HCT116 (cell line): Measurements from ENCODE around the gene CDC42BPA. TPM values are rescaled to one million over a fixed set of nuclear protein-coding genes. Genes with fewer than 3 reads are reported as not detected.

Source experiments
- ATAC-seq: fragments of 200-7000 bp; cut with Tn5 transposase; 2 replicates; pipeline ENCODE4 v1.9.1; 2020; ENCODE audit warnings: mild to moderate bottlenecking, moderate library complexity
- BruUV-seq: library from RNA; stranded (reverse); fragments of 400-500 nt; replicated peaks from 2 replicates; lab custom pipeline; 2021; lab: Mats Ljungman, UMichigan
- CTCF ChIA-PET: fragments of 300-600 bp; sonication (Branson Sonifier 250); formaldehyde crosslinking; loops from one replicate; lab custom pipeline; 2021; ENCODE audit warnings: antibody characterized with exemption; lab: Charles Lee
- POLR2A ChIA-PET: fragments of 300-600, 350-600 bp; sonication (Branson Sonifier 250); formaldehyde crosslinking; loops from one replicate; lab custom pipeline; 2021; ENCODE audit warnings: antibody characterized with exemption; lab: Charles Lee
- RAD21 ChIA-PET, 2 experiments: fragments of 300-600 bp; sonication (Branson Sonifier 250); formaldehyde crosslinking; loops; one replicate each; lab custom pipeline; 2023; ENCODE audit warnings: low total read pairs in 2 of 2; ENCODE audit not compliant: uncharacterized antibody in 2 of 2, unreplicated experiment in 2 of 2, low non-redundant PET in 1 of 2; lab: Charles Lee
- DNase-seq: peaks from one replicate; pipeline ENCODE4 v3.0.0-alpha.2; 2010; ENCODE audit warnings: low read depth, low spot score
- H2AFZ ChIP-seq: fragments of 200-600 bp; shearing (Covaris generic), sonication (generic); 2 replicates; pipeline ENCODE4 v1.6.1; 2017; ENCODE audit warnings: low read depth, mixed run types, mixed read lengths, antibody characterized with exemption, low read length; ENCODE audit not compliant: poor library complexity, severe bottlenecking
- H3K27ac ChIP-seq: 2 replicates; pipeline ENCODE4 v1.5.1; 2012; ENCODE audit warnings: low read depth, low read length
- H3K27me3 ChIP-seq: fragments of 200-600 bp; sonication (generic); 2 replicates; pipeline ENCODE4 v1.6.1; 2016; ENCODE audit warnings: mixed run types, low read length, mixed read lengths; ENCODE audit not compliant: insufficient read depth
- H3K36me3 ChIP-seq, 2 experiments: fragments of 200-500 bp in 1 of 2; fragments of 200-600 bp in 1 of 2; sonication (Bioruptor generic) in 1 of 2; sonication (generic) in 1 of 2; 2 replicates each; pipeline versions ENCODE4 v1.5.1 to v1.6.1; 2014 to 2016; ENCODE audit warnings: low read length in 2 of 2, inconsistent platforms in 1 of 2, mixed read lengths in 1 of 2, mixed run types in 1 of 2; ENCODE audit not compliant: insufficient read depth in 2 of 2, control insufficient read depth in 1 of 2
- H3K4me1 ChIP-seq, 2 experiments: fragments of 200-600 bp in 1 of 2; sonication (generic) in 1 of 2; 2 replicates each; pipeline versions ENCODE4 v1.5.1 to v1.6.1; 2012 to 2017; ENCODE audit warnings: low read length in 2 of 2, inconsistent platforms in 1 of 2, mild to moderate bottlenecking in 1 of 2, mixed read lengths in 1 of 2, mixed run types in 1 of 2, moderate library complexity in 1 of 2; ENCODE audit not compliant: insufficient read depth in 2 of 2, control insufficient read depth in 1 of 2
- H3K4me2 ChIP-seq: fragments of 200-600 bp; sonication (generic); 2 replicates; pipeline ENCODE4 v1.6.1; 2017; ENCODE audit warnings: mixed run types, low read length, mixed read lengths
- H3K4me3 ChIP-seq, 2 experiments: fragments of 200-600 bp in 1 of 2; sonication (generic) in 1 of 2; replicated peaks in 1 of 2; 2 replicates each; pipeline ENCODE4 v1.5.1; 2011 to 2016; ENCODE audit warnings: low read length in 2 of 2, control low read depth in 1 of 2, low read depth in 1 of 2, mild to moderate bottlenecking in 1 of 2, mixed read lengths in 1 of 2, mixed run types in 1 of 2
- H3K79me2 ChIP-seq: fragments of 200-600 bp; sonication (generic); 2 replicates; pipeline ENCODE4 v1.6.1; 2017; ENCODE audit warnings: mild to moderate bottlenecking, mixed run types, low read length, moderate library complexity, mixed read lengths; ENCODE audit not compliant: insufficient read depth
- H3K9ac ChIP-seq: fragments of 200-600 bp; sonication (generic); 2 replicates; pipeline ENCODE4 v1.6.1; 2016; ENCODE audit warnings: low read length, mixed read lengths
- H3K9me2 ChIP-seq: fragments of 200-600 bp; sonication (generic), shearing (Covaris generic); 2 replicates; pipeline ENCODE4 v1.6.1; 2017; ENCODE audit warnings: mixed run types, mild to moderate bottlenecking, moderate library complexity; ENCODE audit not compliant: insufficient read depth
- H3K9me3 ChIP-seq, 2 experiments: fragments of 200-500 bp in 1 of 2; fragments of 200-600 bp in 1 of 2; sonication (Bioruptor generic) in 1 of 2; sonication (generic) in 1 of 2; 2 replicates each; pipeline ENCODE4 v1.6.1; 2014 to 2017; ENCODE audit warnings: low read length in 2 of 2, mixed read lengths in 2 of 2, inconsistent platforms in 1 of 2, low read depth in 1 of 2, mild to moderate bottlenecking in 1 of 2, mixed run types in 1 of 2, moderate library complexity in 1 of 2; ENCODE audit not compliant: control insufficient read depth in 1 of 2, insufficient read depth in 1 of 2
- H4K20me1 ChIP-seq: fragments of 200-600 bp; sonication (generic), shearing (Covaris generic); 2 replicates; pipeline ENCODE4 v1.6.1; 2017; ENCODE audit warnings: mixed run types, mild to moderate bottlenecking, moderate library complexity; ENCODE audit not compliant: insufficient read depth
- CBX3 ChIP-seq: IDR thresholded peaks from 2 replicates; pipeline ENCODE4 v1.6.1; 2012; ENCODE audit warnings: low read depth
- CEBPB ChIP-seq: IDR thresholded peaks from 2 replicates; pipeline ENCODE4 v1.6.1; 2012; ENCODE audit warnings: low read depth
- EZH2 ChIP-seq: fragments of 200-600 bp; sonication (generic); IDR thresholded peaks from 2 replicates; pipeline ENCODE4 v1.6.1; 2017; ENCODE audit warnings: antibody characterized with exemption, mixed run types
- FOSL1 ChIP-seq: IDR thresholded peaks from 2 replicates; pipeline ENCODE4 v1.6.1; 2012; ENCODE audit warnings: low read depth
- POLR2AphosphoS5 ChIP-seq: IDR thresholded peaks from 2 replicates; pipeline ENCODE4 v1.6.1; 2011; ENCODE audit warnings: mild to moderate bottlenecking, low read depth, low read length, moderate library complexity
- SP1 ChIP-seq: IDR thresholded peaks from 2 replicates; pipeline ENCODE4 v1.6.1; 2012; ENCODE audit warnings: low read depth
- SRF ChIP-seq: IDR thresholded peaks from 2 replicates; pipeline ENCODE4 v1.6.1; 2012; ENCODE audit warnings: low read depth
- TCF7L2 ChIP-seq: IDR thresholded peaks from 2 replicates; pipeline ENCODE4 v1.7.0; 2011; ENCODE audit warnings: borderline replicate concordance, inconsistent platforms; ENCODE audit not compliant: insufficient read depth, insufficient read length; ENCODE audit errors: extremely low read depth
- YY1 ChIP-seq: IDR thresholded peaks from 2 replicates; pipeline ENCODE4 v1.6.1; 2011; ENCODE audit warnings: low read length, low read depth, moderate library complexity, mild to moderate bottlenecking; ENCODE audit not compliant: insufficient replicate concordance; ENCODE audit errors: extremely low read depth
- ZFX ChIP-seq: fragments of 450-650 bp; IDR thresholded peaks from 2 replicates; pipeline ENCODE4 v1.6.1; 2017
- intact Hi-C: fragments of 100-400 bp; cut with micrococcal nuclease; formaldehyde crosslinking; loops from 2 replicates; pipeline ENCODE4 v1.10.0; 2022
- total RNA-seq: library from RNA; stranded (reverse); gene quantifications from one replicate; pipeline ENCODE4 v1.2.1, GENCODE V29; 2021; ENCODE audit not compliant: unreplicated experiment
- TF ChIP-seq, protein P1 (sequence below): IDR thresholded peaks from 2 replicates; pipeline ENCODE4 v1.6.1; 2012
- TF ChIP-seq, protein P2 (sequence below): IDR thresholded peaks from 2 replicates; pipeline ENCODE4 v1.6.1; 2011; ENCODE audit warnings: mild to moderate bottlenecking, low read length, moderate library complexity; ENCODE audit not compliant: insufficient replicate concordance; ENCODE audit errors: extremely low read depth

CDC42BPA gene
- total RNA-seq, 1 experiment from 2014 or later = 44.0 TPM

DNA sequence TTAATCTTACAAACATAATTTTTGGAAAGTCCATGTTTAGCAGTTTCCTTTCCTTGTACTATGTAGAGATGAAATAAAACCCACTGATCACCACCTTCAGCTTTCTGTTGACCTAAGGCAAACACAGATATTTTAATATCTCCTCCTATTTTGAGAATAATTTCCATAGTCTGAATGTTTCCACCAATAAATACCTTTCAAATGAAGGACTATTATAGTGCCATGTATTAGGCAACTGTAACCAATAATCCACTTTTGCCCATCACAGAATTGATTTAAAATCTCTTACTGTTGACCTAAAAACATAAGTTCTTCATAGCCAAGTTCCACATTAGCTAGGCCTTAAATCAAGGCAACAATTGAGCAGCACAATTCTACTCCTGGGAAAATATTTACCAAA is 1.8 kb downstream of the CDC42BPA start:
- Histone ChIP-seq H3K9me2 (no peaks in the 10 kb centered on the region), H3K79me2 (peaks cover 62% of the 10 kb centered on the region), H3K27me3 (no peaks in the 10 kb centered on the region), H3K4me3 (peak overlapping the region; percentile 75), H3K9ac (peak overlapping the region; percentile 80), H3K4me2 (peak overlapping the region; percentile 88), H4K20me1 (peaks cover 4% of the 10 kb centered on the region; the same call in 1 of the 2 replicates), H2AFZ (no peak overlapping the region), H3K36me3 (no peaks in the 10 kb centered on the region), H3K27ac (peak overlapping the region; percentile 83; the same call in 1 of the 2 replicates), H3K9me3 (no peaks in the 10 kb centered on the region), H3K4me1 (peaks cover 7 to 38% of the 10 kb centered on the region in 2 experiments)
- RAD21 ChIA-PET = no interaction called here
- no peak for TF ChIP-seq SRF
- TF ChIP-seq TCF7L2 = no peak
- TF ChIP-seq POLR2AphosphoS5 = no peak
- no peak for TF ChIP-seq CEBPB
- no peak for TF ChIP-seq FOSL1
- TF ChIP-seq EZH2 = no peak
- TF ChIP-seq YY1 = no peak
- TF ChIP-seq, protein P1, sequence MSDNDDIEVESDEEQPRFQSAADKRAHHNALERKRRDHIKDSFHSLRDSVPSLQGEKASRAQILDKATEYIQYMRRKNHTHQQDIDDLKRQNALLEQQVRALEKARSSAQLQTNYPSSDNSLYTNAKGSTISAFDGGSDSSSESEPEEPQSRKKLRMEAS = no peak
- no peak for TF ChIP-seq CBX3
- no peak for TF ChIP-seq SP1
- no peak for TF ChIP-seq ZFX
- TF ChIP-seq, protein P2, sequence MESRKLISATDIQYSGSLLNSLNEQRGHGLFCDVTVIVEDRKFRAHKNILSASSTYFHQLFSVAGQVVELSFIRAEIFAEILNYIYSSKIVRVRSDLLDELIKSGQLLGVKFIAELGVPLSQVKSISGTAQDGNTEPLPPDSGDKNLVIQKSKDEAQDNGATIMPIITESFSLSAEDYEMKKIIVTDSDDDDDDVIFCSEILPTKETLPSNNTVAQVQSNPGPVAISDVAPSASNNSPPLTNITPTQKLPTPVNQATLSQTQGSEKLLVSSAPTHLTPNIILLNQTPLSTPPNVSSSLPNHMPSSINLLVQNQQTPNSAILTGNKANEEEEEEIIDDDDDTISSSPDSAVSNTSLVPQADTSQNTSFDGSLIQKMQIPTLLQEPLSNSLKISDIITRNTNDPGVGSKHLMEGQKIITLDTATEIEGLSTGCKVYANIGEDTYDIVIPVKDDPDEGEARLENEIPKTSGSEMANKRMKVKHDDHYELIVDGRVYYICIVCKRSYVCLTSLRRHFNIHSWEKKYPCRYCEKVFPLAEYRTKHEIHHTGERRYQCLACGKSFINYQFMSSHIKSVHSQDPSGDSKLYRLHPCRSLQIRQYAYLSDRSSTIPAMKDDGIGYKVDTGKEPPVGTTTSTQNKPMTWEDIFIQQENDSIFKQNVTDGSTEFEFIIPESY = no peak
- DNase-seq = no peak
- ATAC-seq = no peak
- intact Hi-C loops = loop anchor here (5.0 kb wide), 4 partner anchors 41 to 116 kb away; no protein-coding TSS in a partner anchor
- no TSS peak for BruUV-seq
- CTCF ChIA-PET = no interaction called here
- POLR2A ChIA-PET = no interaction called here
